ENCODE measurements around the gene PNKP. TPM values are rescaled to one million over a fixed set of nuclear protein-coding genes. Genes with fewer than 3 reads are reported as not detected.

Gene PNKP
- total RNA-seq, 2 donors from 2014 or later = 29.2 to 32.5 TPM

DNA sequence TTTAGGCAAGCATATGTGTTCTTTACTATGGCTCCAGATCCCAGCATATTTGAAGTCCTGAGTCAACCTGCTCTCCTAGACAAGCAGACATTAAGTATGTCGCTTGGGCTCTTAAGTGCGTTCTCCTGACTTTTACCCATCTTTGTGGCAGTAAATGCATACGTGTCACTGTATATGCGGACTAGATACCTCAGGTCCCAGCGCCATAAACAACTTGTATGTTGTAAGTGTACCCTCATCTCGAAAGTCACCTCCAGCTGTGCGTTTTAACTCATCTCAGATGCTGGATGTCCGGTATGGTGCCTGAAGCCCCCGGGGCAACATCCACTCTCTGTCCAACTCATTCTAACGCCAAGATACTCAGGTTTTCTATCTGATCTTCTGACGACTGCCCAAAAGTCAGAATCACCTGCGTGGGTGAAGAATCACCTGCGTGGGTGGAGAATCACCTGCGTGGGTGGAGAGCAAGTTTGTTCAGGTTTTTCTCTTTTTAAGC lies 14.7 kb downstream of the PNKP start:
- no peak for DNase-seq (ENCODE audit: low spot score)
- peaks cover 29% of the 10 kb centered on the region for H3K36me3 ChIP-seq
- peaks cover 0 to 37% of the 10 kb centered on the region in 2 donors for H3K4me1 ChIP-seq
- H3K4me3 ChIP-seq = peak overlapping the region in 1 of 2 donors; percentile 94
- no peaks in the 10 kb centered on the region for H3K27me3 ChIP-seq
- H3K9me3 ChIP-seq = no peaks in the 10 kb centered on the region
- TF ChIP-seq, protein P1, sequence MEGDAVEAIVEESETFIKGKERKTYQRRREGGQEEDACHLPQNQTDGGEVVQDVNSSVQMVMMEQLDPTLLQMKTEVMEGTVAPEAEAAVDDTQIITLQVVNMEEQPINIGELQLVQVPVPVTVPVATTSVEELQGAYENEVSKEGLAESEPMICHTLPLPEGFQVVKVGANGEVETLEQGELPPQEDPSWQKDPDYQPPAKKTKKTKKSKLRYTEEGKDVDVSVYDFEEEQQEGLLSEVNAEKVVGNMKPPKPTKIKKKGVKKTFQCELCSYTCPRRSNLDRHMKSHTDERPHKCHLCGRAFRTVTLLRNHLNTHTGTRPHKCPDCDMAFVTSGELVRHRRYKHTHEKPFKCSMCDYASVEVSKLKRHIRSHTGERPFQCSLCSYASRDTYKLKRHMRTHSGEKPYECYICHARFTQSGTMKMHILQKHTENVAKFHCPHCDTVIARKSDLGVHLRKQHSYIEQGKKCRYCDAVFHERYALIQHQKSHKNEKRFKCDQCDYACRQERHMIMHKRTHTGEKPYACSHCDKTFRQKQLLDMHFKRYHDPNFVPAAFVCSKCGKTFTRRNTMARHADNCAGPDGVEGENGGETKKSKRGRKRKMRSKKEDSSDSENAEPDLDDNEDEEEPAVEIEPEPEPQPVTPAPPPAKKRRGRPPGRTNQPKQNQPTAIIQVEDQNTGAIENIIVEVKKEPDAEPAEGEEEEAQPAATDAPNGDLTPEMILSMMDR (IDR thresholded peaks at IDR 0.05) = no peak
- H3K27ac ChIP-seq = no peak overlapping the region

DNA sequence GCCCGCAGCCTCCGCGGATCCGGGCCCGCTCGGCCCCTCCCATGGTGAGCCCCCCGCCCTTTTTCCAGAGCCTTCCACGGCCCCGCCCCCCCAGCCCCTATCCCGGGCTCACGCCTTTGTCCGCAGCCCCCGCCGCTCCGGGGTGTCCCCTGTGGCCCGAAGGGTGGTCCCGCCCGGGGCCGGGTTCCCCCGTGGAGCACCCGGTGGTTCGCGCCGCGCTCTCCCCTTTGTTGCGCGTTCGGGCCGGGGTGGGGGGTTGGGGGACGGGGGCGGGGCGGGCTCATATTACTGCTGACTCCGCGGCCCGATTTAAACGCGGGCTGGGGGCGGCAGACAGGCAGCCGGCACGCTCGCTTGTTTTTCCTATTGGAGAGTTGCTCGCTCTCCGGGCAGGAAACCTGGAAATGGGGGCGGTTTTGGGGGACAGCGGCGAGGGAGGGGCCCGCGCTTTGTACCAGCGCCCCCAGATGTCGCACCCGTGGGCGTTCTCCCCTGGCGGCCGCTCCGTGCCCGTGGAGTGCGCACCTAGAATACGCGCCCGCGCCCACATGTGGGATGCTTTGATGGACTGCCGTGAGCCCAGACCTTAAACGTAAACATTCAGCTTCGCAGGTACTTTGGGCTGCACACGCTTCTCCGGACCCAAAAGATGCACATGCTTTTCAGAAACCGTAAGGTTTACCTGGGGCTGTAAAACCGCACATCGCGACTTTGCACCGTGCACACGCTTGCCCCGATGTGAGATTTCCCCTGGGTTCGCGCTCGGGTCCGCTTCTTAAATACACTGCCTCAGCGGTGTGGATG lies 15.7 kb downstream of the PNKP start:
- no peak for DNase-seq (ENCODE audit: low spot score)
- Histone ChIP-seq H3K9me3 (no peaks in the 10 kb centered on the region), H3K27me3 (no peaks in the 10 kb centered on the region), H3K4me1 (peaks cover 0 to 37% of the 10 kb centered on the region in 2 donors), H3K27ac (peak overlapping the region; percentile 99 to 100), H3K4me3 (peak overlapping the region; percentile 75 to 94), H3K36me3 (peaks cover 19% of the 10 kb centered on the region)
- TF ChIP-seq, protein P1 (IDR thresholded peaks at IDR 0.05) = no peak

DNA sequence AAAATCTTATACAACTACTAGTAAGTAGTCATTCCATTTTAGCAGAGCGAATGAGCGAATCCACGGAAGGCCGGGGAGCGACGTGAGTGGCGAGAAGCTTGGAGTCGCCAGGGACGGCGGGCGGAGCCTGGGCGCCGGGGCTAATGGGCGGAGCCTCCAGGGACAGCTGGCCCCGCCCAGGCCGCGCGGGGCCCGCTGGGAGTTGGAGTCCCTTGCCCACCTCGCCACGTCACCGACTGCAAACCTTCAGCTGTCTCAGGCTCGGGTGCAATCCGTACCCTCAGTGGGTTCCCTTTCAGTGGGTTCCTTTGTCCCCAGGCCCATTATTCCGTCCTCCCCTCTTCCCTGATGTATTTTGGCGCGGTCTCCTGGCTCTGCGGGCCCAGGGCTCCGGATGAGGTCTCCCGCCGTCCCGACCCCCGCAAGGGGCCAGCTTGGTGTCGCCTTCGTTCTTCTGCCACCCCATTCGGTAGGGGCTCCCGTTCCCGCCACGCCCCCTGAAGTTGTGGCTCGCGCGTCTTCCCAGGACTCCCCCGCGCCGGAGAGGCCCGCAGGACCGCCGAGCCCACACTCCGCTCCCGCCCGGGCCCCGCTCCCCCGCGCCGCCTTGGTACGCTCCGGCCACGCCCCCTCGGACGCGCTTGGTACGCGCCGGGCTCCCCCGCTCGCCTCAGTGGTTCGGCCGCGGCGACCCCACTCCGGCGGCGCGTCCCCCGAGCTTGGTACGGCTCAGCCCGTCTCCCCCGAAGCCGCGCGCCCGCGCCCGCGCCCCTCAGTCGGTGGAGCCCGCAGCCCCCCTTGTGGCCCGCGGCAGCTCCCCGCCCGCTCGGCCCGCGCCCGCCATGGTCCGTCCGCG lies 16.7 kb downstream of the PNKP start, which contains the start of gene PTOV1:
Gene PTOV1, plus strand, starts transcription at position 673 of the 856 bp plus-strand sequence.
- Histone ChIP-seq H3K4me1 (peaks cover 0 to 37% of the 10 kb centered on the region in 2 donors), H3K4me3 (peak within 1 kb of the TSS; percentile 75 to 94), H3K27me3 (no peaks in the 10 kb centered on the region), H3K9me3 (no peaks in the 10 kb centered on the region), H3K27ac (peak within 1 kb of the TSS; percentile 99 to 100), H3K36me3 (peaks cover 10% of the 10 kb centered on the region)
- TF ChIP-seq, protein P1 (IDR thresholded peaks at IDR 0.05) = no peak
- DNase-seq (ENCODE audit: low spot score) = peak; percentile 94

- TF ChIP-seq, protein P1 (IDR thresholded peaks at IDR 0.05) = no peak
- Histone ChIP-seq H3K27ac (peak overlapping the region; percentile 99 to 100), H3K9me3 (no peaks in the 10 kb centered on the region), H3K4me1 (peaks cover 0 to 37% of the 10 kb centered on the region in 2 donors), H3K27me3 (no peaks in the 10 kb centered on the region), H3K4me3 (peak overlapping the region; percentile 75 to 94), H3K36me3 (peaks cover 8% of the 10 kb centered on the region)
- no peak for DNase-seq (ENCODE audit: low spot score)
Observed at GRCh38 chr19:49850221-49850486, 17.2 kb downstream of the PNKP start.

- peaks cover 2% of the 10 kb centered on the region for H3K36me3 ChIP-seq
- H3K4me1 ChIP-seq = peaks cover 0 to 37% of the 10 kb centered on the region in 2 donors
- no peaks in the 10 kb centered on the region for H3K9me3 ChIP-seq
- DNase-seq (ENCODE audit: low spot score) = no peak
- H3K27ac ChIP-seq = peak overlapping the region; percentile 99 to 100
- peak overlapping the region; percentile 75 to 94 for H3K4me3 ChIP-seq
- H3K27me3 ChIP-seq = no peaks in the 10 kb centered on the region
- TF ChIP-seq, protein P1 (IDR thresholded peaks at IDR 0.05) = no peak
Observed at GRCh38 chr19:49849433-49850220, 17.7 kb downstream of the PNKP start.

Data from right atrium auricular region (tissue), 2 donors.